Measurements from ENCODE around the gene MAP4K5.

DNA sequence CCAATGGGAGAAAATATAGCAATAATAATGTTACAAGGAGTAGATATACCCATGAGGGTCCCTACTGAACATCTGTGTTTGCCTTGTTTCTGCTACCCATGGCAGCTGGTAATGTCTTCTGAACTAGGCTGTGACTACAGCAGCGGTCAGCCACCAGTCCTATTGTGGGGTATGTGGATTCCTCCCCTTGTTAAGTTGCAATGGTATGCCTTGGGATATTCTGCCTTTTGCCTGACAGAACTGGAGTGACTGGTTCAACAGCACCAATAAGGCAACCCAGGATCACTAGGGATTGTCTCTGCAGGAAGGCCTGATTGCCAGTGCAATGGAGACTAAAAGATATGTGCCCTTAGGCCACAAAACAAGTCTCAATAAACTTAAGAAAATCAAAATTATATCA is 17.9 kb upstream of the MAP4K5 start:
- no peak for TF ChIP-seq EP300 (IDR thresholded peaks at IDR 0.05)
- TF ChIP-seq, protein P1, sequence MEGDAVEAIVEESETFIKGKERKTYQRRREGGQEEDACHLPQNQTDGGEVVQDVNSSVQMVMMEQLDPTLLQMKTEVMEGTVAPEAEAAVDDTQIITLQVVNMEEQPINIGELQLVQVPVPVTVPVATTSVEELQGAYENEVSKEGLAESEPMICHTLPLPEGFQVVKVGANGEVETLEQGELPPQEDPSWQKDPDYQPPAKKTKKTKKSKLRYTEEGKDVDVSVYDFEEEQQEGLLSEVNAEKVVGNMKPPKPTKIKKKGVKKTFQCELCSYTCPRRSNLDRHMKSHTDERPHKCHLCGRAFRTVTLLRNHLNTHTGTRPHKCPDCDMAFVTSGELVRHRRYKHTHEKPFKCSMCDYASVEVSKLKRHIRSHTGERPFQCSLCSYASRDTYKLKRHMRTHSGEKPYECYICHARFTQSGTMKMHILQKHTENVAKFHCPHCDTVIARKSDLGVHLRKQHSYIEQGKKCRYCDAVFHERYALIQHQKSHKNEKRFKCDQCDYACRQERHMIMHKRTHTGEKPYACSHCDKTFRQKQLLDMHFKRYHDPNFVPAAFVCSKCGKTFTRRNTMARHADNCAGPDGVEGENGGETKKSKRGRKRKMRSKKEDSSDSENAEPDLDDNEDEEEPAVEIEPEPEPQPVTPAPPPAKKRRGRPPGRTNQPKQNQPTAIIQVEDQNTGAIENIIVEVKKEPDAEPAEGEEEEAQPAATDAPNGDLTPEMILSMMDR (IDR thresholded peaks at IDR 0.05): no peak
- no peak for TF ChIP-seq JUNB (IDR thresholded peaks at IDR 0.05)

Data from A549 (cell line).